ENCODE data around the gene SLX1A.
"Not testable (repeated sequence)": the region's sequence is repeated elsewhere in the genome, so short reads cannot be mapped to it uniquely, and the experiment has no call there.

DNA sequence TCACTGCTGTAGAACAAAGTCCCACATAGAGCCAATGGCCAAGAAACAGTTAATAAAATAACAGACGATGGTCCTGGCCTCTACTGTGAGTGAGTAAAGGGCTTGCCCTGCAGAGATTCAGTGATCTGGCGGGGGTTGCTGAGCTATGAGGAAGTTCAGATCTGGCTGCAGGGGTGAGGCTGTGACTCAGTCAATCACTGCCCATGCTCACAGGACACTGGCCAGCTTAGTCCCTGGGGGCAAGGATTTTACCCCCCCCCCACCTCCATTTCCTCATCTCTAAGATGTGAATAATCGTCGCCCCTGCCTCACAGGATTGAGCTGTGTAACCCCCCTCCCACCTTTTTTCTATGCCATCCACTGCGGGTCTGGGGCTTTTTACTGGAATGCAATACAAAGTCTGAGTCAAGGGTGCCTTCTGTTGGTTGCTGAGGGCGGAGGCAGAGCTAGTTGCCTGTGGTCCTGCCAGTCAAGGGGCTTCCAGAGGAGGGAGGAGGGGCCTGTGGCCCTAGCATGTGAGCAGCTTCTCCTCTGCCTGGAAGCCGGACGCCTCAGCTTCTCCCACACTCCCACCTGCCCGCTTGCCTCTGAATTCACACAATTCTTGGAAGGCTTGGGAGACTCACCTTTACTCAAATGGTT is 13.5 kb downstream of the SLX1A start:
- not testable (repeated sequence) for TF ChIP-seq EZH2 (IDR thresholded peaks at IDR 0.05; ENCODE audit: insufficient read depth, poor library complexity, severe bottlenecking); EZH2phosphoT487 (IDR thresholded peaks at IDR 0.05; ENCODE audit: insufficient read depth, low read depth)
